Nucleus accumbens (tissue), 56 donors: ENCODE results near the gene CFAP46.

ENCODE experiments used
- DNase-seq, 56 donors: peaks; one replicate each; lab custom pipeline; 2025; lab: John Stamatoyannopoulos, UW

CFAP46 gene

DNA sequence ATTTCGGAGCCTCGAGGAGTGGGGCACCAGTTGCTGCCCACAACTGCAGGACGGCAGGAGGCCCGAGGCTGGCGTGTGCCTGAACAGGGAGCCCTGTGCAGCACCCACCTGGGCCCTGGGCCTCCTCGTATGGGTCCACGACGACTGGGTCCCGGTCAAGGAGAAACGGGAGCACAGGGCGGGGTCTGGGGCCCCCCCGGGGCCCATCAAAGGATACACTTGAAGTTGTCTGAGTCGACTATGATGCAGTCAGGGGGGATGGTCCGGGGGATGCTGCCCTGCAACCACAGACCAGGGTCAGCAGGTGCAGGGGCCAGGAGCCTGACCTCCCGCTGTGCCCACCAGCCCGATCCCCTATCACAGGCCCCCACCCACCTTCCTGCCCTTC lies 127.9 kb downstream of the CFAP46 start:
- DNase-seq, result no peak

DNA sequence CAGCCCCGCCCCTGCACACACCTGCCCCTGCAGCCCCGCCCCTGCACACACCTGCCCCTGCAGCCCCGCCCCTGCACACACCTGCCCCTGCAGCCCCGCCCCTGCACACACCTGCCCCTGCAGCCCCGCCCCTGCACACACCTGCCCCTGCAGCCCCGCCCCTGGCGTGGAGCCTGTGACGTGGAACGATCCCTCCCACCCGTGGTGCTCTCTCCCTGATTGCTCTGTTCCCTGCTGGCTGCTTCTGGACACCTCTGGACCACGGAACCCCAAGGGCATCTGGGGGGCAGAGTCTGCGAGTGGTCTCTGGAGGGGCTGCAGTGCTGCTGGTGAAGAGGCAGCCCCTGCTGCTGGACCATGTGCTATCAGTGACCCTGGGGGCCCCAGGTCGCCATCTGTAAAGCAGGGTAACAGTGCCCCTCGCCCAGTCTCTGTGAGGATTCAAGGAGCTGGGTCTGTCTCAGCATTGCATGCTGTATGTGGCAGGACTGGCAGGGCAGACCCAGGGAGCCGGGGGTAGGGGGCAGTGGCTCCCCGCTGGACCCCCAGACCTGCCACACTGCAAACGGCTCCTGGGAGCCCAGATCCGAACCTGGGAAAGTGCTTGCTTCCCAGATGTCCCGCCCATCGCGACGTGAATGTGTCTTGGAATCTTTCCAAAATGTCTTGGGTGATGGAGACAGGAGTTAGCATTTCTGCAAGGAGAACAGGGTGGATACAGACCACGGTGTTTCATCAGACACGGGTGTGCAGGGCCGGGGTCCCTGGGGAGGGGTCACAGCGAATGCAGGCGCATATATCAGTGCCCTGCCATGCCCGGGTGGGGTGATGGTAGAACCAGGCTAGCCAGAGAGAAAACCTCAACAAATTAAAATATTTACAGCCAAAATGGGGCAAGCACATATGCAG lies 128.6 kb downstream of the CFAP46 start:
- DNase-seq, result no peak

DNA sequence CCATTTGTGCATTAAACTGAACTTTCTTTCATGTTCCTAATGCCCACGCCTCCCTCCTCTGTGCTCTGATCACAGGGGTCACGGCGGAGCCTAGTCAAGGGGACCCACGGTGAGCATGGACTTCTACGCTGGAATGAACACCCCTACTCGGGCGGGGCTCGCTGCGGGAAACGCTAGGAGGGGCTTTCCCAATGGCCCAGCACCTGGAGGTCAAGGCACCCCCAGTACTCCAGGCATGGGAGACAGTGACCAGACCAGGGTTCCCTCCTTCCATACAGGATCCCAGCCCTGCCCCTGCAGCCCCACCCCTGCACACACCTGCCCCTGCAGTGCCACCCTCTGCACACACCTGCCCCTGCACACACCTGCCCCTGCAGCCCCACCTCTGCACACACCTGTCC lies 129.4 kb downstream of the CFAP46 start:
- no peak for DNase-seq

DNA sequence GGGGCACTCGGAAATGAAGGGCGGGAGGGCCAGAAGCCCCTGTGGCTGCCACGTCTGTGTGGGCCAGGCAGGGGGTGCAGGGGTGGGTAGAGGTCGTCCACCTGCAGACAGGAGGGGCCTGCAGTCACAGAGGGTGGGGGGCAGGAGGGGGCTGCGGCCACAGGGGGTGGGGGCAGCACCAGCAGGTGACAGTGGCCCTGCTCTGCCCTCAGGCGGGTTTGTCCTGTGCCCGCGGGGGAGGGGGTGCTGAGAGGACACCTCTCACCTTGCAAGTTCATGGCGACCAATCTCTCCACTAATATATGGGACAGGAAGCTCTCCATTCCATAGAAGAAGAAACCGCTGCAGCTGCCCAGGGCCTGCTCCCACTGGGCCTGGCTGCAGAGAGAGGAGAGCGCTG lies 129.8 kb downstream of the CFAP46 start:
- DNase-seq, result no peak

DNA sequence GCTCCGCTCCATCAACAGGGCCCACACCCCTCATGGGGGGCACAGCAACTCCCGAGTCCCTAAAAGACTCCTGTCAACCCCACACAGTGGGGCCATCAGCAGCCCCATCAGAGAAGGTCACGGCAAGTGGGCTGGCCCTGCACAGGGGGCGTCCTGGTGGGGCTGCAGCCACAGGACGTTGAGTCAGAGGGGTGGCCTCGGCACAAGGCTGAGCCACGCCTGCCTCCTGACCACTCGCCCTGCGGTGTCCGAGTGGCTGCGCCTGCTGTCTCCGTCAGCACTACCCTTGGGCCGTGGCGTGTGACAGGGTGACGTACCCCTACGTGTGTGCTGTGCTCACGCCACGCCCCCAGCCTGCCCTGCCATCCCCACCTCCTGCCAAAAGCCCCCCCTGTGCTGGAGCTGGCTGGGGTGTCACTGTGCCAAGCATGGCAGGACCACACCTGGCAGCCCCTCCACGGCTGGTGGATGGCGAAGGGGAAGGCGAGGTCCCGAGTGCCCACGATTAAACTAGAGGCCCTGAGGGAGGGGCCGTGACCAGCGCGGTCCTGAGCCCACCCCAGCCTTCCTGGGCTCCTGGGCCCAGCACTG lies 130.4 kb downstream of the CFAP46 start:
- DNase-seq, result no peak

DNA sequence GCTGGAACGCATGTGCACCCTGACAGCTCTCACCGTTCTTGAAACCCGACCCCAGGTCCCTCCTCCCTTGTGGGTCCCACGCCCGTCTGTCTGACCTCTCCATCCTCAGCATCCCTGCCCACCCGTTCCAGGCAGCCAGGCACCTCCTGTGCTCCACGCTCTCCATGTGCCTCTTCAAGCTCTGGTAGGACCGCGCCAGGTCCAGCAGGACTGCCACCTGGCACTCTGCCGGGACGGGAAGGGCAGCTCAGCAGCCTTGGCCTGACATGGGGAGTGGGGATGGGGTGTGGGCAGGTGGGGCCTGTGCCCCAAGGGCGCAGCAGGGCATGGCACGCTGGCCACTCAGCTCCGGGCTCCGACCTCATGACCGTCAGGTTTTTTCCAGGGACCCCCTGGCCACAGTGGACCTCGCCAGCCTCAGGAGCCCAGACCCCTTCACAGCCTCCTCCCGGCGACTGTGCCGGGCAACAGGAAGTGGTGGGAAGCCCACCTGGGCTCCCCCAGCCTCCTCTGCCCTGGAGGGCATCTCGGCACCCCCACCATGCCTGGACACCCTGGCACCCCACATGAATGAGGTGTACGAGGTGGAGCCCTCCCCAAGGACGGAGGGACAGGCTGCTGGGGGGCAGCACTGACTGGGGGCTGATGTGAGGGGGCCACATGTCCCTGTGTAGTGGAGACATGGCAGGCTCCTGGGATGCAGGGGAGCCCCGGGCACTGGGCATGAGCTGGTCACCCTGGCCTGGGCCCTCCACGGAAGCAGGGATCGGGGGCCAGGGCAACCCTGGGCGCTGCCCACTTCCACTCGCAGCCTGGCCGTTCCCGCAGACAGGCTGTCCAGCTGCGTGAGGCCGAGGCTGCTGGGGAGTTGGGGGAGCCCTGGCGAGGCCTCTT lies 131.3 kb downstream of the CFAP46 start:
- DNase-seq, result no peak

DNA sequence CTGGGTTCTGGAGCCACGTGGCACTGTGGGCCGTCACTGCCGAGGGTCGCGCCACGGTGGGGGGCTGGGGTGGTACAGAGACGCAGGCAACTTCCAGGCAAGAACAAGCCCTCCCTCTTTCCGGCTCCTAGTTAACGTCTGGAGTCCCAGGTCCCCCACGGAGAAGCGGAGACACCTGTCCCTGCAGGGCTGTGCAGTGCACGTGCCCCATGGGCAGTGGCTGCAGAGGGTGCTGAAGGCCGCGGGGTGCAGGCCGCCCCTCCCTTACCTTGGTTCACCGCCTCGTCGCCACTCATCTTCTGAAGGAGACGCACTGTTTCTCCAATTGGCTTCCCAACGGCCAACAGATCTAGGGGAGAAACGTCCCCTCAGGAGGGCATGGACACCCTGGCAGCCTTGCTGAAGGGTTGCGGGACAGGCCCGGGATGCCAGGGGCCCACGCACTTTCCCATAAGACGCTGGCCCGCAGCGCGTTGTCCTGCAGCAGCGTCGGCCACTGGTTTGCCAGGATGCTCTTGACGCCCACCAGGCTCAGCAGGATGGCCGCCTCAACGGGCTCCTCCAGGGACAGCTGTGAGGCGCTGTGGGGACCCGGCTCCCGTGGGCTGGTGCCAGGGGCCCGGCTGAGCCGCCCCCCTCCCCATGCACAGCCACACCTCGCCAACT lies 132.1 kb downstream of the CFAP46 start:
- DNase-seq, result no peak

DNA sequence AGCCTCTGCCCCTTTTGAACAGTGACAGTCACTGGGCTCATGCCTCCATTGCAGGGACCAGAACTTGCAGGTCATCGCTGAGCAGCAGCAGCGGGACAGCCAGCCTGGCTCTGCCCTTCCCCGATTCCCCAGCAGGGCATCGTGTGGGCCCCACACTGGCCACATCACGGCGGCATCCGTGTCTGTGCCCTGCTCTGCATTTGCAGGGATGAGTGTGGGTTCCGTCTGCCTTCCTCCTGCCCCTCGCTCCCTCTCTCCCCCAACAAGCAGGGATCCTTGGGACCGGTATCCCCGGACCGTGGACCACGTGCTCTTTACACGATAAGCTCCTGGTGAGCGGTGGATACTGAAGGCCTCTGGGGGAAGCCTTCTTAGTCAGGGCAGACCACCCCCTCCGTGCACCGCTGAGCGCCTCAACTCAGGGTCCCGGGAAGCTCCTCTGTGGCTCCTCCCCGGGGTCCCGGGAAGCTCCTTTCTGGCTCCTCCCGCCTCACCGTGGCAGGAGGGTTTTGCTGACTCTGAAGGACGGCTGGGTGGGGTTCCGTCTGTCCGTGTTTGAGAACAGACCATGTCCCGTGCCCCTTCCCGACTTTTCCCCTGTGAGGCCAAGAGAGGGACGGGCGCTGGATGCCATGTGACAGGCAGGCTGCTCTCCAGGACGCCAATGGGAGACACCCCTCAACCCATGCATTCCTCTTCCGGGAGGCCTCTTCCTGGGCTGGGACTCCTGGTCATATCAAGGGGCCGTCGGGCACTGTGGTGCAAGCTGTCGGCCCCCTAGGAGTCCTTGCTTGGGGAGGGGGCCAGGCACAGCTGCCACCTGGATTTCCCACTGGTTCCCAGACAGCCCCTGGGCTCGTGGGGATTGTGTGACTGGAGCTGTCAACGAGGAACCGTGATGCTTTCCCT lies 132.9 kb downstream of the CFAP46 start:
- no peak for DNase-seq

DNA sequence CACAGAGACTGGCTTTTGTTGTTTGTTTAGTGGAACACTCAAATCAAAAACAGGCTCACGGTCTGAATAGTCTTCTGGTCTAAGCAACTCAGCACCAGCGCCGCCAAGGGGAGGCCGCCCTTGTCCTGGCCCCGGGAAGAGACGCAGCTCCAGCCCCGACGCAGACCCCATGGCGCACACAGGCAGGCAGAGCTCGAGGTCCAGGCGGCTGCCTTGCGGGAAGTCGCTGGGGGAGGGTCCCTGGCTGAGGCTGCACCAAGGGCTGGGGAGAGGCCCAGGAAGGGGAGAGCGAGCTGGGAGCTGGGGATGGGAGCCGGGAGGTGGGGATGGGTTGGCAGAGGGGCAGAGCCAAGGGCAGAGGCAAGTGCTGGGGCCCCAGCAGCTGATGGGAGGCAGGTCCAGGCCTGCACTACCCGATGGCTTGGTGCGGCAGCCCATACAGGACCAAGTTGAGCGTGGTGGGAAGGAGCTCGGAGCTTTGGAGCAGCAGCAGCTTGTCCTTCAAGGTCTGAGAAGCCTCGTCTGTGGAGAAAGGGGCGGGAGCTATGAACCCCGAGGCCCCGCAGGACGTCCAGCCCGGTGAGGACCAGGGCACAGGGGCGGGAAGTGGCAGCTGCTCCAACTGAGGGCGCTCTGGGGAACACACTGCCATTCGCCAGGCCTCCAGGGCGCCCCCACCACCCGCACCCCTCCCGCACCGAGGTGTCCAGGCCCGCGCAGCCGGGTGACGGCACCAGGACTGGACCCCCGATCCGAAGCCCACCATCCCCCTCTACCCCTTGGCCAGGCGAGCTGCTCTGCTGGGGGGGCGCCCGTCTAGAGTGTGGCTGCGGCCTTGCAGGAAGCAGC lies 133.8 kb downstream of the CFAP46 start:
- no peak for DNase-seq

DNA sequence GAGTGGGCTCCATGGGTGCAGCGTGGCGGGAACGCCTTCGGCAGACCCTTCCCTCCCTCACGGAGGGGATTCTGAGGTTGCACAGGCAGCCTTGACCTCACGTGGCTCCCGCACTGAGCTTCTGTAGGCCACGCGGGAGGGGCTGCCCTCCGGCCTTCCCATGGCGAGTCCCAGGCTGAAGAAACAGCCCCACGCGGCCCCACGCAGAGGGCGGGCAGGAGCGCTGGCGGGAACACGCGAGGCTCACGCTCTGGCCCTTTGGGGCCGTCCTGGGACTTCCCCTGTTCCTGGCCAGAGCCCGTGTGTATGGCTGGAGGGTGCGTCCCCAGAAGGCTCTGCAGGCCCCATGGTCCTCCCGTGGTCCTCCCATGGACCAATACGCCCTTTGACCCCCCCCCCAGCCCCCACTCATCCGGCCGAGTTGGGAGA lies 134.7 kb downstream of the CFAP46 start:
- no peak for DNase-seq

DNA sequence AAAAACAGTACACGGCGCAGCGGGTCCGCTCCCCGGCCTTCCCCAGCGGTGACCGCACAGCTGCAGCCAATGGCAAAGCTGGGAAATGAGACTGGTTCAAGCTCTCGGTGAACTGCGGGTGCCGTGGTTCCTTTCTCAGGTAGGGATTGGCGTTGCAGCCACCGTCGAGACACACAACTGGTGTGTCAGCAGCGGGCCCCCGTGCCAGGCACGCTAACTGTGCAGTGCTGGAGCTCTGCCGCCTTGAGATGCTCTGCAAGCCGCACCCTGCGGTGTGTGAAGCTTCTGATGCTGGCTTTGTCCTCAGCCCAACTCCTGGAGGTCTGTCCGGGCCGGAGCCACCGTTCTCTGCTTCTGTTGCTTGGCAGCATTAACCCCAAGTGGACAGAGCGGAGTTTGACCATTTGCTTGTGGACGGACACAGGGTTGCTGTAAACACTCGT lies 135.8 kb downstream of the CFAP46 start:
- DNase-seq, result no peak

DNA sequence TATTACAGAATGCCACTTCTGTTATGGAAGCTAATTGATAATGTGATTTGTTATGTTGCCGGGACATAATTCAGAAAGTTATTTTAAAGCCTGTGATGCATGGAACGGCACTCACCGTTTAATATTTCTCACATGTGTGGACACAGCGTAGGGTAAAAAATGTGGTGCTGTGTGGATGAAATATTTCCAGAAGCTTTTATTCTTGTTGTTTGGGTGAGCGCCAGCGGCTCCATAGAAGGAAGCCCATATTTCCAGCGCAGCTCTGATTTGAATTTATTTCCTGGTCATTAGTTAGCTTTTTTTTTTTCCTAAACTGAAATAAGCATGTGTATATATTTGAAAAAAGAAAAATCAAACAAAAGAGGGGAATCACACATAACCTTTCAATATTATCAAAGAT lies 136.3 kb downstream of the CFAP46 start:
- no peak for DNase-seq

DNA sequence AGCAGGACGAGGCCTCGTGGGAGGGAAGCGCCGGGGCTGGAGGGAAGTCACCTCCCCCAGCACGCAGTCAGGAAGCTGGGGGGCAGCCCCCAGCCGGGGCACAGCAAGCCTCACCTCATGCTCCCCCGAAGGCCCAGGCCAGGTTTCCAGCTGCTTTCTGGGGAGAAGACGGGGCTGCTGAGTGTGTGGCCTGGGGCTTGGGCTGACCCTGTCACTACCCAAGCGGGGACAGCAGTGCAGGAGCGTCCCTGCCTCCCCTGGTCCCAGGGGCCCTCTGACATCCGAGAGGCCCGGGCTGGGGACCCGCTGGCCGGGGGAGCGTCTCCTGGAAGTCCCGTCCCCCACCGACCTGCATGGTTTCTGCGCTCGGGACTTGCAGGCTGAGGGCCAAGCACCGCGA lies 136.8 kb downstream of the CFAP46 start:
- no peak for DNase-seq

DNA sequence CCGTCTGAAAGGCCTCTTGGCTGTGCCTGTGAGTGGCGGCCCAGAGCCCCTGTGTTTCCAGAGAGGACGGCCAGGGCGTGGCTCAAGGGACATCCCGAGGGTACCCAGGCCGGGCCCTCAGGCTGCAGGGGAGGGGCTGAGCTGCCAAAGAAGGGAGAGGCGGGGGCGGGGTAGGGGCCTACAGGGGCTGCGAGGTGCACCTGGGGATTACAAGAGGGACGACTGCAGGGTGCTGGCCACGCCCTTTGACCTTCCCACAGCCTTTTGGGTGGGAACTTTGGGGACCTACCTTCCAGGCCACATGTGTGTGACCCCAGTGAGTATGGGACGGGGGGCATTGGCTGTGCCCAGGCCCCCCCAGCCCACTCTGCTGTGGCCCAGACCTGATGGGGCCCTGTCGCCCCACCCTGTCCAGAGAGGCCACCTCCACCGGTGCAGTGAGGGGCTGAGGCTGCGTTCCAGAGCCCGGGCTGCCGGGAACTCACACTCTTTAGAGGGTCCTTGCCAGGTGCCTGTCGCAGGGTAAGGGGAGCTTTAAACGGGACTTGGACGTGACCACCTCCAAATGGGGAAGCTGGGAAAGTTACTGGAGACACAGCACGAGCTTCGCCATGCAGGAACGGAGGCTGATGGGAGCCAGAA lies 137.5 kb downstream of the CFAP46 start:
- DNase-seq, result no peak

DNA sequence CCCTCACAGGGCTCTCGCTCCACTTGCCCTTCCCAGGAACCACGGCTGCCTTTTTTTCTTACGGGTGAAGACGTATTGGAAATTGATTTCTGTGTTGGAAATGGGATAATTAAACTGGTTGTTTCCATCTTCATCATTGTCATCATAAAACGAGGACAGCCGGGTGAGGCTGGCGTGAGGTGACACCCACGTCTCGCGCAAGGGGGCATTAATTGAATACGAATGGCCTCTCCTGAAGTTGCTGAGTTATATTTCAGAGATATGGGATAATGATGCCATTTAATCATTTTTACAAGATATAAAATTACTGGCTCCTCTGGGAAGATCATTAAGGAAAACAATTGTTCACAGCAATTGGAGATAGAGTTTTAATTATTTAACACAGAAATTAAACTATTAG lies 138.1 kb downstream of the CFAP46 start:
- DNase-seq, result no peak

DNA sequence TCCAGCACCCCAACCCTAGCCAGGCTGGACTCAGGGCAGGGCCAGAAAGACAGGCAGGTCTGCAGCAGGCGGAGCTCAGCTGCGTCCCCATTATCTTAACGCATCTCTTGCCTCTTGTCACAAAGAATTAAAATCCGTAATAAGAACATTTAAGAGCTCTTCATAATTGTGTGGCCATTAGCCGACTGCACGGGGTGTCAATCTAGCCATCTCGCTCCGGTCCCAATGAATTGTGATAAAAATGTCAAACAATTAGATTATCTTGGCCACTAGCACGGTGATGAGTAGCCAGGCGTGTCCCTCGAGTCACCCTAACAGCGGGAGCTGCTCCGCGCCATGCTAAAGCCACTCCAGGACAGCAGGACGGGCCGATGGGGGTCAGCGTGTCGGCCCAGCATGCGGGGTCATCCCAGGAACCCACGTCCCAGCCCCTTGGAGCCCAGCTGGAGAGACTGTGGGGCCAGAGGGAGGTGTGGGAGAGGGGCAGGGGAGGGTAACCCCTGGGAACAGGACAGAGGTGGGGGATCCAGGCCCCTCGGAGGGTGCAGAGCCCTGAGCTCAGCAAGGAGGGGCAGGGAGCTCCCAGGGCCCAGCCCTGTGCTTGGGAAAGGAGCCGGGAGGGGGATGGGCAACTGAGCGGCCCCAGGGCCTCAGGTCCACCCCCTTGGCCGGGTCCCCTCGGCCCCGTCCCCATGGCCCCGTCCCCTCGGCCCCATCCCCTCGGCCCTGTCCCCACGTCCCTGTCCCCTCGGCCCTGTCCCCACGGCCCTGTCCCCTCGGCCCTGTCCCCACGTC lies 138.8 kb downstream of the CFAP46 start:
- DNase-seq, result no peak

DNA sequence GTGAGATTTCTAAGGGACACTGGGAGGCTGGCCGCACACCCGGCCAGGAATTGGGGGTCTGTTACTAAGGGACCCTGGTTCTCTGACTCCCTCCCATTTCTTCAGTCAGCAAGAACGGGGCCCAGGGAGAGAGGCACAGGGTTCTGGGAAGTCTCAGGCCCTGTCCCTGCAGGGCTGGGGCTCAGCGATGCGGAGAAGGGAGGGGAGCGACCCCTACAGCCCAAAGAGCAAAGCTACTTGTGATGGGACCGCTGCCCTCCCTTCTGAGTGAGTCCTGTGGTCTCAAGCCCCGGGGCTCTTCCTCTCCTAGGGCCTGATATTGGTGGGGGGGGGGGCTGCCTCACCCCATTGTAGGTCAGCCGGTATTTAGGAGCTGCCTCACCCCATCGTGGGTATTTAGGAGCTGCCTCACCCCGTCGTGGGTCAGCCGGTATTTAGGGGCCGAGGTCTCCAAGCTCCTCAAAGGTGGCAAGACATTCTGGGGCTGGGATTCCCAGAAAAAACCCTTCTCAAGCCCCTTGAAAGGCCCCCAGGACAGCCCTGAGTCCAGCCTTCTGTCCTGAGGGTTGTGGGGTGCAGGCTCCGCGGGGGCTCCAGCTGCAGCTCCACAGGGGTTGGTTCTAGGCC lies 139.6 kb downstream of the CFAP46 start:
- DNase-seq, result no peak
